CD4-positive, CD25-positive, alpha-beta regulatory T cell (primary cell): Measurements from ENCODE around the gene PCDH18. TPM values are rescaled to one million over a fixed set of nuclear protein-coding genes. Genes with fewer than 3 reads are reported as not detected.
"Not testable (repeated sequence)": the region's sequence is repeated elsewhere in the genome, so short reads cannot be mapped to it uniquely, and the experiment has no call there.

Experiments used
- ATAC-seq, 2 donors: fragments of 150-1000 bp; cut with Tn5 transposase; one replicate each; pipeline ENCODE4 v1.10.0; 2021; ENCODE audit warnings: low read depth in 2 of 2, moderate number of reproducible peaks in 2 of 2, moderate library complexity in 1 of 2
- DNase-seq, 3 donors: peaks; one replicate each; pipeline versions ENCODE4 v3.0.0 to v3.0.0-alpha.2; 2012 to 2022; ENCODE audit warnings: mixed read lengths in 1 of 3
- H3K27ac ChIP-seq: one replicate; pipeline ENCODE4 v1.7.0; 2013; ENCODE audit warnings: mild to moderate bottlenecking, low read length; ENCODE audit not compliant: insufficient read depth, poor library complexity, severe bottlenecking
- H3K27me3 ChIP-seq: one replicate; pipeline ENCODE4 v1.7.0; 2013; ENCODE audit warnings: low read length; ENCODE audit not compliant: control insufficient read depth, insufficient read depth
- H3K36me3 ChIP-seq: one replicate; pipeline ENCODE4 v1.7.0; 2013; ENCODE audit warnings: mild to moderate bottlenecking, low read length, moderate library complexity; ENCODE audit not compliant: control insufficient read depth, insufficient read depth
- H3K4me1 ChIP-seq: 2 replicates; pipeline ENCODE4 v1.7.0; 2013; ENCODE audit warnings: mild to moderate bottlenecking, low read length; ENCODE audit not compliant: insufficient read depth, control insufficient read depth, poor library complexity, severe bottlenecking
- H3K4me3 ChIP-seq: one replicate; pipeline ENCODE4 v1.7.0; 2013; ENCODE audit warnings: low read depth, mild to moderate bottlenecking, low read length, moderate library complexity
- H3K9me3 ChIP-seq, 2 experiments: 1 replicate in 1 of 2; 2 replicates in 1 of 2; pipeline ENCODE4 v1.7.0; 2013; ENCODE audit warnings: low read length in 2 of 2, mild to moderate bottlenecking in 1 of 2, moderate library complexity in 1 of 2; ENCODE audit not compliant: control insufficient read depth in 2 of 2
- H3K27ac Mint-ChIP-seq, 3 donors: one replicate each; pipeline ENCODE4 v1.8.0; 2020 to 2022; ENCODE audit warnings: mild to moderate bottlenecking in 3 of 3, mixed read lengths in 3 of 3, moderate library complexity in 2 of 3
- H3K27me3 Mint-ChIP-seq: one replicate; pipeline ENCODE4 v1.8.0; 2022; ENCODE audit warnings: mild to moderate bottlenecking, mixed read lengths
- H3K36me3 Mint-ChIP-seq: one replicate; pipeline ENCODE4 v1.8.0; 2020; ENCODE audit warnings: mixed read lengths
- H3K4me1 Mint-ChIP-seq, 4 donors: one replicate each; pipeline ENCODE4 v1.8.0; 2020 to 2022; ENCODE audit warnings: mixed read lengths in 4 of 4, mild to moderate bottlenecking in 1 of 4
- H3K4me3 Mint-ChIP-seq, 4 donors: one replicate each; pipeline ENCODE4 v1.8.0; 2020 to 2022; ENCODE audit warnings: mild to moderate bottlenecking in 4 of 4, mixed read lengths in 4 of 4, moderate library complexity in 3 of 4
- H3K9me3 Mint-ChIP-seq, 7 donors: one replicate each; pipeline ENCODE4 v1.8.0; 2020 to 2022; ENCODE audit warnings: mixed read lengths in 7 of 7, mild to moderate bottlenecking in 3 of 7, moderate library complexity in 2 of 7
- polyA plus RNA-seq, 4 donors: library from polyadenylated mRNA; unstranded; fragments of 300-500 nt; fragmentation: Illumina TruSeq; gene quantifications; one replicate each; pipeline ENCODE4 v1.2.3, GENCODE V29; 2021
- total RNA-seq: library from RNA; stranded (reverse); gene quantifications from one replicate; pipeline ENCODE4 v1.2.3, GENCODE V29; 2022

Gene PCDH18
- total and polyA plus RNA-seq, 5 donors from 2014 or later, result 0.25 TPM; not detected in 4

DNA sequence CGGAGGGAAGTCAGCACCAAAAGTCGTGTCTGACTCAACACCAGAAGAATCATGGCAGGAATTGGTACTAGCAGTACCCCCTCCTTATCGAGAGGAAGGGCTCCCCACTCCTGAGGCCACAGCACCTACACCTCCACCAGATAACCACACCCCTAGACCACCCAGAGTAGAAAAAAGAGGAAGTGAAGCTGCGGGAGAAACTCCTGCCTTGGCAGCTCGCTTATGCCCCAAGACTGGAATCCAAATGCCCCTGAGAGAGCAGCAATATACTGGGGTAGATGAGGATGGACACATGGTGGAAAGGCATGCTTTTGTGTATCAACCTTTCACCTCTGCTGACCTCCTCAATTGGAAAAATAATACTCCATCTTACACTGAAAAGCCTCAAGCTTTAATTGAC, 52.6 kb downstream of the PCDH18 start:
- H3K27me3 ChIP-seq, result not testable (repeated sequence)

DNA sequence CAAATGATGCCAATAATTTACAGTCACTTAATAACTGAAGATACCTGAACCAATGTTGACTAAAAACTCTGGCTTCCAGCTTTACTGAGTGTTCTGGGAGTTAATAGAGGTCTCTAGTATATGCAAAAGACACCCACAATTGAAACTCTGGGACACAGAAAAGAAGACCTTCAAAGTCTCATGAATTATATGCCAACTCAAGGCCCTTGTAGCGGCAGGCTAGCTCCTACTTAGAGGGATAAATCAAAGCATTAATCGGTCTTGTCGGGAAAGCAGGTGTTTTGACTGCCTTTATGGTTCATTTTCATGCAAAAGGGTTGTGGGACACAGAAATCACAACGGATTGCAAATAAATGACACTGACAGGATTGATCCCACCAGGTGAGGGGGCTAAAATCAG, 55.9 kb downstream of the PCDH18 start:
- no peak for DNase-seq
- Mint-ChIP-seq H3K9me3 (peaks cover 0 to 12% (median 5%) of the 10 kb centered on the region in 7 donors), H3K27ac (no peak overlapping the region), H3K4me3 (no peak overlapping the region), H3K4me1 (no peaks in the 10 kb centered on the region), H3K36me3 (no peaks in the 10 kb centered on the region), H3K27me3 (no peaks in the 10 kb centered on the region)
- no peak overlapping the region for H3K27ac ChIP-seq
- ATAC-seq, result no peak
- no peaks in the 10 kb centered on the region for H3K27me3 ChIP-seq
- no peaks in the 10 kb centered on the region for H3K36me3 ChIP-seq
- no peaks in the 10 kb centered on the region for H3K9me3 ChIP-seq
- no peaks in the 10 kb centered on the region for H3K4me1 ChIP-seq
- H3K4me3 ChIP-seq, result no peak overlapping the region

More for the DNA sequence above, 52.6 kb downstream of the PCDH18 start:
- not testable (repeated sequence) for H3K4me1 ChIP-seq, H3K27me3 Mint-ChIP-seq, H3K4me3 ChIP-seq, H3K4me1 Mint-ChIP-seq, H3K36me3 ChIP-seq, H3K4me3 Mint-ChIP-seq, H3K27ac Mint-ChIP-seq, ATAC-seq, DNase-seq, H3K9me3 ChIP-seq, H3K36me3 Mint-ChIP-seq, H3K9me3 Mint-ChIP-seq, H3K27ac ChIP-seq

DNA sequence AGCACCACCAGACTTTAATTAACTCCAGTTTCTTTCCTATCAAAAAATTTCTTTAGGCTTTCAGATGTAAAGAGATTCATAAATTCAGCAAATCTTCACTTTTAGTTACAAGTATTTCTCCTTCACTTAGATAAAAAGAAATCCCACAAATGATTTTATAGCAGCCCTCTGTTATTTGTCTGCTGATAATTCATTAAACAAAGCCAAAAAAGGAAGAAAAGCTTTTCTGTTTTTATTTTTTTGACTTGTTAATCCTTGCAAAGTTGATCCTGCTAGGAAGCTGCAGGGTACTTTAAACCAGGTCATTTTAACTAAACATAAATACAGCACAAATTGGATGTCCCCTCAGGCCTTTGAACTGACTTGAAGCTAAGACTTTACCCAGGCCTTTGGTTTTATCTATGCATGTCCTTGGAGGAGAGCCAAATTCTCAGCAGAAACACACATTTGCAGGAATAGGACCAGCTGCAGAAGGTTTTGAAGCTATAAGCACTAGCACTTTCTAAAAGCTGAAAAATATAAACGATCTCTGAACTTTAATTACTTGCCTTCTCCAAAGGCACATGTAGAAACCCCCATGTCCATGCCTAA, 57.5 kb downstream of the PCDH18 start:
- H3K4me1 ChIP-seq, result no peaks in the 10 kb centered on the region
- no peaks in the 10 kb centered on the region for H3K9me3 ChIP-seq
- no peak for ATAC-seq
- Mint-ChIP-seq H3K9me3 (peaks cover 0 to 8% (median 5%) of the 10 kb centered on the region in 7 donors), H3K27ac (no peak overlapping the region), H3K36me3 (no peaks in the 10 kb centered on the region), H3K4me1 (no peaks in the 10 kb centered on the region), H3K27me3 (no peaks in the 10 kb centered on the region), H3K4me3 (no peak overlapping the region)
- no peak overlapping the region for H3K4me3 ChIP-seq
- no peaks in the 10 kb centered on the region for H3K36me3 ChIP-seq
- no peaks in the 10 kb centered on the region for H3K27me3 ChIP-seq
- H3K27ac ChIP-seq, result no peak overlapping the region
- no peak for DNase-seq

DNA sequence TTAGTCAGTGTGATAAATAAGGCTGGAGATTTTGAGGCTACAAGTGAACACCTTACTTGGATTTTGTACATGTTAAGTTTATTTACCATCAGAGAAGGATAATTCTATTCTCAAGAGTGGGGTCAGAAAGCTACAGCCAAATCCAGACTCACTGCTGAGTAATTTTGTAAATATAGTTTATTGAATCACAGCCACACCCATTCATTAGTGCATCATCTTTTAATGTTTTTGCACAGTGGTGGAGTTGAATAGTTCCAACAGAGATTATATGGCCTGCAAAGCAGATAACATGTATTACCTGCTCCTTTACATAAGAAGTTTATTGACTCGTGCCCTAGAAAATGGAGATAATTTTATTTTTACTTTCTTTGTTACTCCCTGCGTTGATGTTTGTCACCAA, 60.4 kb downstream of the PCDH18 start:
- Mint-ChIP-seq H3K27ac (no peak overlapping the region), H3K36me3 (no peaks in the 10 kb centered on the region), H3K4me3 (no peak overlapping the region), H3K27me3 (no peaks in the 10 kb centered on the region), H3K9me3 (peaks cover 0 to 9% (median 3%) of the 10 kb centered on the region in 7 donors), H3K4me1 (no peaks in the 10 kb centered on the region)
- H3K4me3 ChIP-seq, result no peak overlapping the region
- no peaks in the 10 kb centered on the region for H3K4me1 ChIP-seq
- H3K9me3 ChIP-seq, result no peaks in the 10 kb centered on the region
- no peaks in the 10 kb centered on the region for H3K36me3 ChIP-seq
- H3K27ac ChIP-seq, result no peak overlapping the region
- DNase-seq (no peak), ATAC-seq (no peak)
- no peaks in the 10 kb centered on the region for H3K27me3 ChIP-seq

DNA sequence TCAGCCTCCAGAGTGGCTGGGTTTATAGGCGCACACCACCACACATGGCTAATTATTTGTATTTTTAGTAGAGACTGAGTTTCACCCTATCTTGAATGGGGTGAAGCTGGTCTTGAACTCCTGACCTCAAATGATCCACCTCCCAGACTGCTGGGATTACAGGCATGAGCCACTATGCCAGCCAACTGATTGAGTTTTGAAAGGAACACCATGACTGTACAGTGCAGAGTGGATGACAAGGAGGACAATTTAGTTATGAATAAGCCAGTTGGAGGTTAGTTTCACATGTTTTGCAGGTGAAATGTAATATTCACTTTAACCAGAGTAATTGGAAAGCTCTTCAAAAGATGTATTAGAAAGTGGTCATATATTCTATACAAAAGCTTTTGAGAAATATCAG, 60.8 kb downstream of the PCDH18 start:
- no peak overlapping the region for H3K4me3 ChIP-seq
- H3K4me3 Mint-ChIP-seq, result no peak overlapping the region
- H3K36me3 ChIP-seq, result no peaks in the 10 kb centered on the region
- H3K4me1 ChIP-seq, result no peaks in the 10 kb centered on the region
- H3K27ac ChIP-seq, result no peak overlapping the region
- H3K9me3 ChIP-seq, result no peaks in the 10 kb centered on the region
- H3K27me3 Mint-ChIP-seq, result no peaks in the 10 kb centered on the region
- no peaks in the 10 kb centered on the region for H3K27me3 ChIP-seq
- H3K9me3 Mint-ChIP-seq, result peaks cover 0 to 9% (median 3%) of the 10 kb centered on the region in 7 donors
- no peak for DNase-seq
- H3K4me1 Mint-ChIP-seq, result no peaks in the 10 kb centered on the region
- H3K36me3 Mint-ChIP-seq, result no peaks in the 10 kb centered on the region
- no peak for ATAC-seq
- H3K27ac Mint-ChIP-seq, result no peak overlapping the region

DNA sequence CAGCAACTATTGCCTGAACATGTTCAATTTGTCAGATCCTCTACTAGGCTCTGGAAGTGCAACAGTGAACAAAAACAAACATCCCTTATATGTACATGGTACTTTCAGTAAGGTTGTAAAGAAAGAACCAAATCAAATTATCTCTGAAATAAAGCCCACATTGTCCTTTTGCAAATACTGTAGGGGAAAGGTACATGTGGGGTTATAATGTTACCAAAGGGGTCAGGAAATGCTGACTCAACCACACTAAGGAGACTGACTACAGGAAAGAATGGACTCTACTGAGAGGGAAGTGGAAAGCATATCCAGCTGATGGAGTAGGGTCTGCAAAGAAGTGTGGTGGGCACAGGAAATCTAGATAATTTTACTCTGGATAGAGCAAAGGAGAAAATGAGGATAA, 61.5 kb downstream of the PCDH18 start:
- Mint-ChIP-seq H3K27ac (peak overlapping the region in 1 of 3 donors; percentile 66), H3K27me3 (no peaks in the 10 kb centered on the region), H3K9me3 (peaks cover 0 to 12% (median 4%) of the 10 kb centered on the region in 7 donors), H3K4me1 (no peaks in the 10 kb centered on the region), H3K36me3 (no peaks in the 10 kb centered on the region), H3K4me3 (no peak overlapping the region)
- no peaks in the 10 kb centered on the region for H3K36me3 ChIP-seq
- H3K4me1 ChIP-seq, result no peaks in the 10 kb centered on the region
- H3K9me3 ChIP-seq, result no peaks in the 10 kb centered on the region
- DNase-seq (no peak), ATAC-seq (no peak)
- H3K27ac ChIP-seq, result no peak overlapping the region
- H3K4me3 ChIP-seq, result no peak overlapping the region
- H3K27me3 ChIP-seq, result no peaks in the 10 kb centered on the region
